AG04450 (cell line): ENCODE data around the gene COL23A1. TPM values are rescaled to one million over a fixed set of nuclear protein-coding genes. Genes with fewer than 3 reads are reported as not detected.

Experiments used
- CTCF ChIA-PET: fragments of 300-600, 350-600 bp; formaldehyde crosslinking; extraction: SDS; loops from one replicate; lab custom pipeline; 2022; ENCODE audit warnings: antibody characterized with exemption, inconsistent platforms; lab: Charles Lee
- POLR2A ChIA-PET: fragments of 350-600 bp; formaldehyde crosslinking; extraction: SDS; loops from one replicate; lab custom pipeline; 2021; ENCODE audit warnings: antibody characterized with exemption, inconsistent platforms; lab: Yijun Ruan, JAX
- DNase-seq: peaks from one replicate; pipeline ENCODE4 v3.0.0-alpha.2; 2011; ENCODE audit warnings: low read depth, low spot score
- H3K27ac ChIP-seq: one replicate; pipeline ENCODE4 v1.5.1; 2012; ENCODE audit warnings: low read depth, low read length, control low read depth
- H3K27me3 ChIP-seq: one replicate; pipeline ENCODE4 v1.6.0; 2012; ENCODE audit warnings: low read length; ENCODE audit not compliant: control insufficient read depth, insufficient read depth
- H3K4me3 ChIP-seq: 2 replicates; pipeline ENCODE4 v1.5.1; 2011; ENCODE audit warnings: mild to moderate bottlenecking, low read depth, low read length, control low read depth
- H3K9me3 ChIP-seq: 2 replicates; pipeline ENCODE4 v1.5.1; 2012; ENCODE audit warnings: low read length; ENCODE audit not compliant: control insufficient read depth, insufficient read depth
- polyA minus RNA-seq: library from RNA; depleted of rRNA, polyadenylated mRNA; stranded (reverse); fragments of >200 nt; gene quantifications from 2 replicates; pipeline ENCODE4 v1.2.3, GENCODE V29; 2011; rRNA and poly(A)+ RNA removed
- polyA plus RNA-seq: library from polyadenylated mRNA; depleted of rRNA; stranded (reverse); fragments of >200 nt; gene quantifications from 2 replicates; pipeline ENCODE4 v1.2.3, GENCODE V29; 2011; rRNA removed
- TF ChIP-seq, protein P1 (sequence below): IDR thresholded peaks from 2 replicates; pipeline ENCODE4 v1.5.1; 2011; ENCODE audit warnings: low read depth, low read length, control low read depth, inconsistent platforms

Gene COL23A1
- not detected in 2 replicates for polyA plus RNA-seq
- polyA minus RNA-seq: not detected in 2 replicates

DNA sequence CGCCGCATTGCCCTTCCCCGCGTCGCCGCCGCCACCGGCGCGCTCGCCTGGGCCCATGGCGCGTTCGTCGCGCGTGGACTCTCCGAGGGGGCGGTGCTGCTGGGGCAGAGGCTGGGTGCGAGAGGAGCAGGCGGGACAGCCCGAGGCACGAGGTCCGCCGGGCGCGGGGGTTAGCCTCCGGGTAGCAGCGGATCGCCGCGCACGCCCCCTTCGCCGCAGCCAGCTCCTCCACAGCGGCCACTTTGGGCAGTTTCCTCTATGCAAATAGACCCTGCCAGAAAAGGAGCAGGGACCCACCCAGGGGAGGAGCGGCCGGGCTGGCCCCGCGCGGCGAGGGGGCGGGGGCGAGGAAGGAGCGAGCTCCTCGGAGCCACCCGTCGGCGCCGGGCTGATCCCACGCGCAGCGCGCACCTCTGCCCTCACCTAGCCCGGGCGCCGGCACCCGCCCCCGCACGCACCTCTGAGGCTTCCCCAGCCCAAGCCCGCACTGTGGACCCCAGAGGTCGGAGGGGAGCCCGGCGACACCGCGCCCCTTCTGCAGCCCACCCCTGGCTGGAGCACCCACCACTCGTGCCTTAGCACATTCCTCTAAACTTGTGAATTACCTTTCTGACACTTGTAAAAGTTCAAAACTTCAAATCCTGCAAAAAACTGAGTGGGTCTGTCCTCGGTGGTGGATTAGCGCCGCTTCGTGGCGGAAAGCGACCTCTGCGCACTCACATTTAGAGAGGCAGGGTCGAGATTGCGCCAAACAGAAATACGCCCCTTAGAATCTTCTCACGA is at the start of gene COL23A1:
Gene COL23A1, minus strand, starts transcription at position 253 of the 783 bp plus-strand sequence.
- Histone ChIP-seq H3K9me3 (peaks cover 6% of the 10 kb centered on the region), H3K27me3 (peaks cover 40% of the 10 kb centered on the region), H3K4me3 (peak within 1 kb of the TSS; percentile 46), H3K27ac (no peak within 1 kb of the TSS)
- TF ChIP-seq, protein P1, sequence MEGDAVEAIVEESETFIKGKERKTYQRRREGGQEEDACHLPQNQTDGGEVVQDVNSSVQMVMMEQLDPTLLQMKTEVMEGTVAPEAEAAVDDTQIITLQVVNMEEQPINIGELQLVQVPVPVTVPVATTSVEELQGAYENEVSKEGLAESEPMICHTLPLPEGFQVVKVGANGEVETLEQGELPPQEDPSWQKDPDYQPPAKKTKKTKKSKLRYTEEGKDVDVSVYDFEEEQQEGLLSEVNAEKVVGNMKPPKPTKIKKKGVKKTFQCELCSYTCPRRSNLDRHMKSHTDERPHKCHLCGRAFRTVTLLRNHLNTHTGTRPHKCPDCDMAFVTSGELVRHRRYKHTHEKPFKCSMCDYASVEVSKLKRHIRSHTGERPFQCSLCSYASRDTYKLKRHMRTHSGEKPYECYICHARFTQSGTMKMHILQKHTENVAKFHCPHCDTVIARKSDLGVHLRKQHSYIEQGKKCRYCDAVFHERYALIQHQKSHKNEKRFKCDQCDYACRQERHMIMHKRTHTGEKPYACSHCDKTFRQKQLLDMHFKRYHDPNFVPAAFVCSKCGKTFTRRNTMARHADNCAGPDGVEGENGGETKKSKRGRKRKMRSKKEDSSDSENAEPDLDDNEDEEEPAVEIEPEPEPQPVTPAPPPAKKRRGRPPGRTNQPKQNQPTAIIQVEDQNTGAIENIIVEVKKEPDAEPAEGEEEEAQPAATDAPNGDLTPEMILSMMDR: peak; percentile 58
- ChIA-PET CTCF (interaction anchor here (0.5 to 2.8 kb wide), 7 partner anchors 11 to 355 kb away, joined by 3 to 15 read pairs (median 5); no protein-coding TSS in a partner anchor), POLR2A (interaction anchor here (0.5 to 0.6 kb wide), 2 partner anchors 10 to 128 kb away, joined by 3 read pairs; no protein-coding TSS in a partner anchor)
- no peak for DNase-seq

DNA sequence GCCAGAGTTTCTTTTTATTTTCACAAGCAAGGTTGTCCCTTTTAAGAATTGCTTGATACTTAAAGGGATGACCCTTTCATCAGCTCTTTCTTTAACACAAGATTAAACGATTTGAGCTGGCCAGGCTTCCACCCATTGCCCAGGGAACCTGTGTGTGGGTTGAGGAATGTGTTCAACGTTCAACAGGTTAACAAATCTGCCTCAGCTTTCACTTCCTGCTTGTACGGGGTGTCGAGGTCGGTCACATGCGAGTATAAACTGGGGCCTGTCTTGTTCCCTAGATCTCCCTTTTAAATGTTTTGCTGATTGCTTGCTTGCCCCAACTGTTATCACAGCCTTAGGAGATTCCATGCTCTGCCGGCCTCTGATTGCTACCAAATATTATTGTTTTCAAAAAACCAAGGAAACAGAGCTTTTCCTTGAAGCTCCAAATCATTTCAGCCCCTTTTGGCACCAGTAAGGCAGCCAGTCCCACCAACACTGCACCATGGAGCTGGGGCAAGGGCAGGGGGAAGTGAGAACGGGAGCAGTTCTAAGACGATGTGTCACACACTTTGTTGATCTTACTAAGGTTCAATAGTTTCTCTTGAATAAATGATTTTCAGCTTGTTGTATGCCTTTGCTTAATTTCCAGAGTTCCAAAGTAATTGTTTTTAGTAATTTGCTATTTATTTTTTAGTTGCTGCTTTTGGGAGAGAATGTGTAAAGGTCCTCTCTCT is 47.3 kb upstream of the COL23A1 start:
- TF ChIP-seq, protein P1: no peak
- Histone ChIP-seq H3K9me3 (peaks cover 6% of the 10 kb centered on the region; the same call in 1 of the 2 replicates), H3K27me3 (no peaks in the 10 kb centered on the region), H3K27ac (no peak overlapping the region), H3K4me3 (no peak overlapping the region)
- ChIA-PET CTCF (interaction anchor here (0.6 kb wide), 1 partner anchor 795 kb away, joined by 3 read pairs; no protein-coding TSS in a partner anchor), POLR2A (interaction anchor here (0.6 kb wide), 1 partner anchor 932 kb away, joined by 3 read pairs; no protein-coding TSS in a partner anchor)
- DNase-seq: no peak

GRCh38 chr5:178632285-178632684 is 42.1 kb upstream of the COL23A1 start:
- TF ChIP-seq, protein P1: no peak
- Histone ChIP-seq H3K27ac (no peak overlapping the region), H3K9me3 (peaks cover under 1% of the 10 kb centered on the region; the same call in 1 of the 2 replicates), H3K27me3 (no peaks in the 10 kb centered on the region), H3K4me3 (no peak overlapping the region)
- no peak for DNase-seq
- ChIA-PET CTCF (no interaction called here), POLR2A (no interaction called here)

- Histone ChIP-seq H3K9me3 (peaks cover 3% of the 10 kb centered on the region; the same call in 1 of the 2 replicates), H3K27me3 (no peaks in the 10 kb centered on the region), H3K4me3 (no peak overlapping the region), H3K27ac (no peak overlapping the region)
- POLR2A ChIA-PET: no interaction called here
- CTCF ChIA-PET: no interaction called here
- DNase-seq: no peak
- TF ChIP-seq, protein P1: no peak
Measured at GRCh38 chr5:178630951-178631350, 40.8 kb upstream of the COL23A1 start.
